Measurements from ENCODE around the gene CTNNA3.

DNA sequence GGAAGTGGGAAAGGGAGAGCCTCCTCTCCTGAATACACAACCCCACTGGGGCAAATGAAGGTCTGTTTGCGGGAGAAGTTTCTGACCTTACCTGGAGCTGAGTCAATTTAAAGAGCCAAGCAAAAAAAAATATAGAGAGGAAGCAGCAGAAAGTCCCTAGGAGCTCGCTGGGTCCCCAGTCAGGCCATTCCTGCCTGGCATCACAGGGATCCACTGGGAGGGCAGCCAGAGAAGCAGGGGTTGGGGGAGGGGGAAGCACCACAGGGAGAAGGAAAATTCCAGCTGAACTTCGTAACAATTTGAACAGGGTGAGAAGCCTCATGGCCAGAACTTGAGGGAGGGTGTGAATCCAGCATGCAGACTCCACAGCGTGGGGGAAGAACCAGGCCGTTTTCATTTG lies 471.4 kb downstream of the CTNNA3 start:
- TF ChIP-seq, protein P1, sequence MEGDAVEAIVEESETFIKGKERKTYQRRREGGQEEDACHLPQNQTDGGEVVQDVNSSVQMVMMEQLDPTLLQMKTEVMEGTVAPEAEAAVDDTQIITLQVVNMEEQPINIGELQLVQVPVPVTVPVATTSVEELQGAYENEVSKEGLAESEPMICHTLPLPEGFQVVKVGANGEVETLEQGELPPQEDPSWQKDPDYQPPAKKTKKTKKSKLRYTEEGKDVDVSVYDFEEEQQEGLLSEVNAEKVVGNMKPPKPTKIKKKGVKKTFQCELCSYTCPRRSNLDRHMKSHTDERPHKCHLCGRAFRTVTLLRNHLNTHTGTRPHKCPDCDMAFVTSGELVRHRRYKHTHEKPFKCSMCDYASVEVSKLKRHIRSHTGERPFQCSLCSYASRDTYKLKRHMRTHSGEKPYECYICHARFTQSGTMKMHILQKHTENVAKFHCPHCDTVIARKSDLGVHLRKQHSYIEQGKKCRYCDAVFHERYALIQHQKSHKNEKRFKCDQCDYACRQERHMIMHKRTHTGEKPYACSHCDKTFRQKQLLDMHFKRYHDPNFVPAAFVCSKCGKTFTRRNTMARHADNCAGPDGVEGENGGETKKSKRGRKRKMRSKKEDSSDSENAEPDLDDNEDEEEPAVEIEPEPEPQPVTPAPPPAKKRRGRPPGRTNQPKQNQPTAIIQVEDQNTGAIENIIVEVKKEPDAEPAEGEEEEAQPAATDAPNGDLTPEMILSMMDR (IDR thresholded peaks at IDR 0.05): no peak
- no peak for TF ChIP-seq POLR2A (IDR thresholded peaks at IDR 0.05)
- TF ChIP-seq POLR2AphosphoS5 (IDR thresholded peaks at IDR 0.05): no peak

All from upper lobe of left lung (tissue), 4 donors.